ENCODE measurements around the gene MARK3.

DNA sequence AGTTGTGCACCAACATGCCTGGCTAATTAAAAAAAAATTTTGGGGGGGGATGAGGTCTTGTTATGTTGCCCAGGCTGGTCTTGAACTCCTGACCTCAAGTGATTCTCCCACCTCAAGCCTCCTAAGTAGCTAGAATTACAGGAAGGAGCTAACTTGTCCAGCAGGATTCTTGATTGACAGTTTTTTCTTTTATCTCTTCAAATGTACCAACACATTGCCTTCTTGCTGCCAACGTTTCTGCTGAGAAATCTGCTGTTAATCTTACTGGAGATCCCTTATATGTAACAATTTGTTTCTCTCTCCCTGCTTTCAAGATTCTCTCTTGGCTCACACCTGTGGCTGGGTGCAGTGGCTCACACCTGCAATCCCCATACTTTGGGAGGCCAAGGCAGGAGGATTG is 22.4 kb upstream of the MARK3 start:
- TF ChIP-seq, protein P1, sequence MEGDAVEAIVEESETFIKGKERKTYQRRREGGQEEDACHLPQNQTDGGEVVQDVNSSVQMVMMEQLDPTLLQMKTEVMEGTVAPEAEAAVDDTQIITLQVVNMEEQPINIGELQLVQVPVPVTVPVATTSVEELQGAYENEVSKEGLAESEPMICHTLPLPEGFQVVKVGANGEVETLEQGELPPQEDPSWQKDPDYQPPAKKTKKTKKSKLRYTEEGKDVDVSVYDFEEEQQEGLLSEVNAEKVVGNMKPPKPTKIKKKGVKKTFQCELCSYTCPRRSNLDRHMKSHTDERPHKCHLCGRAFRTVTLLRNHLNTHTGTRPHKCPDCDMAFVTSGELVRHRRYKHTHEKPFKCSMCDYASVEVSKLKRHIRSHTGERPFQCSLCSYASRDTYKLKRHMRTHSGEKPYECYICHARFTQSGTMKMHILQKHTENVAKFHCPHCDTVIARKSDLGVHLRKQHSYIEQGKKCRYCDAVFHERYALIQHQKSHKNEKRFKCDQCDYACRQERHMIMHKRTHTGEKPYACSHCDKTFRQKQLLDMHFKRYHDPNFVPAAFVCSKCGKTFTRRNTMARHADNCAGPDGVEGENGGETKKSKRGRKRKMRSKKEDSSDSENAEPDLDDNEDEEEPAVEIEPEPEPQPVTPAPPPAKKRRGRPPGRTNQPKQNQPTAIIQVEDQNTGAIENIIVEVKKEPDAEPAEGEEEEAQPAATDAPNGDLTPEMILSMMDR (IDR thresholded peaks at IDR 0.05) = no peak
- TF ChIP-seq POLR2A (IDR thresholded peaks at IDR 0.05) = no peak
